GM20431 (cell line): ENCODE results near the gene FCN3.
"Not testable (repeated sequence)": the region's sequence is repeated elsewhere in the genome, so short reads cannot be mapped to it uniquely, and the experiment has no call there.

Experiments
- in situ Hi-C: fragments of 300-500 bp; cut with MseI, MboI; formaldehyde crosslinking; loops from one replicate; pipeline ENCODE4 v1.15.0; 2020; ENCODE audit warnings: low sequenced_read_pairs; ENCODE audit not compliant: unreplicated experiment

Gene FCN3

DNA sequence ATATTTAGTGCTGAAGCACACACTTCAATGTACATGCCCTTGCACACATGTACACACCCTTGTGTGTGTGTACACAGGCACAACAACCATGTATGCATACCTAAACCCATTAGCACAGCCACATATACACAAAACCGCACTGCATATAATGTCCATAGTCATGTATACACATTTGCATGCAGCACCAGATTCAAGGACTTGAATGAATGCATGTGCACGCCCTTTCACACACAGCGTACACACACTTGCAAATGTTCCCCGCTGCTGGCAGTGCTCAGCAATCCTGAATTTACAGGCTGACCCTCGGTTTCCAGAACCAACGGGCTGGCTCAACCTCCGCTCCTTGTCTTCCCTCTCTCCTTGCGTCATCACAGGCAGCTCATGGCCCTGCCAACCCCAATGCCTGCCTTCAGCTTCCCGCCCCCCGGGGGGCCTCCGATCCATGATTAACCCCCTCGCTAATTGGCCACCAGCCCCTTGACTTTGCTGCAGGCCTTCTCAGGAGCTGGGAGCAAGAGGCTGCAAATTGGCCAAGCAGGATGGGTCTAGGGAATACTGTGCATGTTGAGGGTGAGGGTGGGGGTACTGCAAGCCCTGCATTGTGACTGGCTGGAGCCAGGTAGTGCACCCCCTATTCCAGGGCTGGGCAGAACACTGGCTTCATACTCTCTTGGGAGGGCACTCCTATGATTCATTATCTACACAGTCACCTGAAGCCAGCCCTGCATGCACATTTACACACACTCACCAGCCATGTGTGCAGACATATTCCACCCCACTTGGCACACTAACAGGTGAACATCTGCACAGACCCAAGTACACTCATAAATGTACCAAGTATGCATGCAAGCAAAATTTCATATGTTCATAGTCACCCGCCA lies 25.7 kb upstream of the FCN3 start:
- in situ Hi-C loops: no loop called here

DNA sequence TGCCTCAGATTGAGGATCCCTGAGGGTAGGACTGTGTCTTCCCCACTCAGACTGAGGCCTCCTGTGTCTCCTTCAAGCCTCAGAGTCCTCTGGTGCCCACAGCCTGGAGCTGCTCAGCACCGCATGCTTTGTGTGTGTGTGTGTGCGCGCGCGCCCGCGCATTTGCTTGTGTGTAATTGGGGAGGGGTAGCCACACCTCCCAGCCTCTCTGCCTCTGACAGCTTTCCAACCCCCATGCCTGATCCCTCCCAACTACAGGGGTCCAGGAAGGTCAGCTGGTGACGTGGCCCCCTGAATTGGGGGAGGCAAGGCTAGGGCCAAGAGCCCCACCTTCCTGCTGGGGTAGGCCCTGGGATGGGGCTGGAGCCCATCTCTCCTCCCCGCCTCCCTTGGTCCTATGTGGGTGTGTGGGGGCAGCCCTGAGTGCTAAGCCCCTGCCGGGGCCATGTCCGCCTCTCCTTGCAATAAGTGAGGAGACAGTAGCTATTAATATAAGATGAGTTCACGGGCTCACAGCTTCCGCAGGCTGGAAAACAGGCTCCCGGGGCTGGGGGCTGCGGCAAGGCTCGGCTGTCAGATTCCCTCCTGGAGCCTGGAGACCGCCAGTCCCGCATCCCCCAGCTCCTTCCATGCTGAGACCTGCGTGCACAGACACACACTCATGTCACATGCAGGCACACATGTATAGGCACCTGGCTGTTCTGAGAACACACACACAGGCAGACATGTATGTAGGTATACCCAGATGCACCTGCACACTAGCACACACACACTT lies 24.8 kb upstream of the FCN3 start:
- in situ Hi-C loops: no loop called here

DNA sequence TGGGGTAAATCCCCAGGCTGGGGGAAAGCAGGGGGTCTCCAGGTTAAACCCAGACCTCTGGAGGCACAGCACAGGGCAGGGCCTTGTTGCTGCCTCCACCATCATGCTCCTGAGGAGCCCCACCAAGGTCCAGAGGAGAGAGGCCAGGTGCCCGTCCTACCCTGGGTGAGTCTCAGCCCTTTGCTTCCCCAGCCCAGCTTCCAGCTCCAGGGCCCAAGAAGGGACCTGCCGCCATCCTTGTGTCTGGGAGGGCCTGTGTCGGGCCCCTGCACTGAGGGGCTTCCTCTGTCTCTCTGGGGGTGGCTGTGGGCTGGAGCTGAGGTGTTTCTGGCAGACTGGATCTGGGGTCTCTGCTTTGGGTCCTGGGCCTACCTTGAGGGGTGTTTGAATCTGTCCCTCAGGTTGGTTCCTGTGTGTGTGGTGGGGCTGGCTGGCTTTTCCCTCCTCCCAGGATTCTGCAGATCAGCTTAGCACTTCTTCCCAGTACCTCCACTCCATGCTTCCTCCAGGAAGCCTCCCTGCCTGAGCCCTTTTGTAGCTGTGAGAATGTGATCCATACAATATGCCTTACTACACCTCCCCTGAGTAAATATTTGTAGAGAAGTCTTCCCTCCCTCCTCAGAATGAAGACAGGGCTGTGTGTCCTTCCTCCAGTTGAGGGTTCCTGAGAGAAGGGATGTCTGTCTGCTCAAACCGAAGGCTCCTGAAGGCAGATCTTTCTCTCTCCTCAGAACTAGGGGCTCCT lies 24.0 kb upstream of the FCN3 start:
- in situ Hi-C loops: no loop called here

DNA sequence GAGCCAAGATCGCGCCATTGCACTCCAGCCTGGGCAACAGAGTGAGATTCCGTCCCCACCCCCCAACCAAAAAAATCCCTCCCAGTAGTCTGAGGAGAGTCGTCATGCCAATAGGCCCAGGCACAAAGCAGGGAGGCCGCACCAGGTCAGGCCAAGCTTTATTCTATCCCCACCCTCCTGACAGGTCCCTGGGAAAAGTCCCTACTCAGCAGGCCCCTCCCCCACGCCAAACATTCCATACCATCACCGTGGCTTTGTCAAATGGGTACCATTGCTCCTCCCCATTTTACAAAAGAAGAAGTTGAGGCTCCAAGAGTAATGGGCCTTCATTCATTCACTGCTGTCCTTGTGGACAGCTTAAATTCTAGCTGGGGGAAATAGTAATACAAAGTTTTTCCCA lies 23.1 kb upstream of the FCN3 start:
- in situ Hi-C loops: no loop called here

DNA sequence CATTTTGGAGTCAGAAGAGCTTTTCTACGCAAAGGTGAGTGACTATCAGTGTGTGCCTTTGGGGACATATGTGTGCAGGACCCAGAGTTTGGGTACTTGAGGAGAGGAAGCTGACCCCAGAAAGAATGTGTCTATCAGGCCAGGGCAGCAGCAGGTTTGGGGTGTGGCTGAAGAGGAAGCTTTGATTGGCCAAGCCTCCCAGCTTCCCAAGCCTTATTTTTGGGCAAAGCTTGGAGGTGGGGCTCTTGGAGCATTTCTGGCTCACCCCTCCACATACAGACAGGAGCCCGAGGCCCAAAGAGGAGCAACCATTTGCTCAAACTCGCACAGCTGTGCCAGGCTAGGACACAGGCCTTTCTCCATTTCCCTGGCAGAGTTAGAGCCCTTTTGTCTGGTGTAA lies 22.5 kb upstream of the FCN3 start:
- in situ Hi-C loops: no loop called here

DNA sequence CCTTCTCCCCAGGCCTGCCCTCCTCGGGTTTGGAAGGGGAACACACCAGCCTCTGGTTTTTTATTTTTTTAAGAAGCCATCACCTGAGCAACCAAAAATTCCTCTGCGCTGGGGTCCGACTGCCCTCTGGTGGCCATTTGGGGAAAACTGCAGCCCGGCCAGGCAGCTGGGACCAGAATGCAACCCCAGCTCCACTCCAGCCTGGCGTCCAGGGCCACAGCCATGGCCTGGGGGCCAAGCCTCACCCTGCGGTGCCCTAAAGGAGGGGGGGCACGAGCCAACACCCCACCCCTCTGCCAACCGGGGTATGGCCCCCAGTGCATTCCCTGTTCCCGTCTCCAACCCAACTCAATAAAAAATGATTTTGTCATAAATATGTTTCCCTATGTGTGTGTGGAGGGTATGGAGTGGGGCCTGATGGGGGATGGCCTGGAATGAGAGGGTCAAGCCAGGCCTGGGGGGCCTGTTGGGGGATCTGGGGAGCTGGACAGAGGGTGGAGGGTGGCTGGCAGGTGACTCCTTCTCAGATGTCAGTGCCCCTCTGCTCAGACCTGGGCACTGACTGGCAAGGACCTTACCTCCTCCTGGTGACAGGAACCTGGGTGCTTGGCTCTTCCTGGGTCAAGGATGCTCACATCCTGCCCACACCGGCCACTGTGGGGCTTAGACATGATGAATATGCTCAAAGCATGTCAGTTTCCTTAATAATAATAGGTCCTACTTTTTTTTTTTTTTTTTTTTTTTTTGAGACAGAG lies 21.0 kb upstream of the FCN3 start:
- in situ Hi-C loops: no loop called here

DNA sequence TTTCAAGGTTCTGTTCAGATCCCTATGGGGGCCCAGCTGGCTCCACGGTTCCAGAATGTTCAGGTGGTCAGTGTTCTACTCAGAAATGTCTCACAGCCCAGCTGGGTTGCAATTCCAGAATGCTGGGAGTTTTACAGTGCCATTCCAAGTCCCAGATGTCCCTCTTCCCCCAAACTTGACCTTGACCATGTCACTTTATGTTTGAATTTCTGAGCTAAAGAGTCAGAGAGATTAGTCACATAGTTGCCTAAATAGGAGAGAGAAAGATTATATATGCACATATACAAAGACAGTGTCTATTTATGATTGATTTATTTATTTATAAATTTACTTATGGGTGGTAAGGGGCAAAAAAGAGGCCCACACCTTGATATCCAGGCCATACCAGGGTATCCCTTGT lies 20.3 kb upstream of the FCN3 start:
- in situ Hi-C loops: loop anchor here (5.0 kb wide), 1 partner anchor 93 kb away; no protein-coding TSS in a partner anchor

DNA sequence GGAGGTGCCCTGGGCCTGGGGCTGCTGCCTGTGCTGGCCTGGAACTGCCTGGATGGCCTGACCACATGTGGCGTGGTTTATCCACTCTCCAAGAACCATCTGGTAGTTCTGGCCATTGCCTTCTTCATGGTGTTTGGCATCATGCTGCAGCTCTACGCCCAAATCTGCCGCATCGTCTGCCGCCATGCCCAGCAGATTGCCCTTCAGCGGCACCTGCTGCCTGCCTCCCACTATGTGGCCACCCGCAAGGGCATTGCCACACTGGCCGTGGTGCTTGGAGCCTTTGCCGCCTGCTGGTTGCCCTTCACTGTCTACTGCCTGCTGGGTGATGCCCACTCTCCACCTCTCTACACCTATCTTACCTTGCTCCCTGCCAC lies 19.6 kb upstream of the FCN3 start:
- in situ Hi-C loops: loop anchor here (5.0 kb wide), 1 partner anchor 92 kb away; no protein-coding TSS in a partner anchor

DNA sequence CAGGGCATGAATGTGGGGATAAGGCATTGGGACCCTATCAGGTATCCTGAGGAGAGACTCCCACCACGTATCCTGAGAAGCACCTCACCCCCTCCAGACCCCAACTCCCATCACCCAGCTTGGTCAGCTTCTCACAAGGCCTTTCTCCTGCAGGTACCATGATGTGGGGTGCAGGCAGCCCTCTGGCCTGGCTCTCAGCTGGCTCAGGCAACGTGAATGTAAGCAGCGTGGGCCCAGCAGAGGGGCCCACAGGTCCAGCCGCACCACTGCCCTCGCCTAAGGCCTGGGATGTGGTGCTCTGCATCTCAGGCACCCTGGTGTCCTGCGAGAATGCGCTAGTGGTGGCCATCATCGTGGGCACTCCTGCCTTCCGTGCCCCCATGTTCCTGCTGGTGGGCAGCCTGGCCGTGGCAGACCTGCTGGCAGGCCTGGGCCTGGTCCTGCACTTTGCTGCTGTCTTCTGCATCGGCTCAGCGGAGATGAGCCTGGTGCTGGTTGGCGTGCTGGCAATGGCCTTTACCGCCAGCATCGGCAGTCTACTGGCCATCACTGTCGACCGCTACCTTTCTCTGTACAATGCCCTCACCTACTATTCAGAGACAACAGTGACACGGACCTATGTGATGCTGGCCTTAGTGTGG lies 19.1 kb upstream of the FCN3 start:
- in situ Hi-C loops: loop anchor here (5.0 kb wide), 1 partner anchor 91 kb away; no protein-coding TSS in a partner anchor

DNA sequence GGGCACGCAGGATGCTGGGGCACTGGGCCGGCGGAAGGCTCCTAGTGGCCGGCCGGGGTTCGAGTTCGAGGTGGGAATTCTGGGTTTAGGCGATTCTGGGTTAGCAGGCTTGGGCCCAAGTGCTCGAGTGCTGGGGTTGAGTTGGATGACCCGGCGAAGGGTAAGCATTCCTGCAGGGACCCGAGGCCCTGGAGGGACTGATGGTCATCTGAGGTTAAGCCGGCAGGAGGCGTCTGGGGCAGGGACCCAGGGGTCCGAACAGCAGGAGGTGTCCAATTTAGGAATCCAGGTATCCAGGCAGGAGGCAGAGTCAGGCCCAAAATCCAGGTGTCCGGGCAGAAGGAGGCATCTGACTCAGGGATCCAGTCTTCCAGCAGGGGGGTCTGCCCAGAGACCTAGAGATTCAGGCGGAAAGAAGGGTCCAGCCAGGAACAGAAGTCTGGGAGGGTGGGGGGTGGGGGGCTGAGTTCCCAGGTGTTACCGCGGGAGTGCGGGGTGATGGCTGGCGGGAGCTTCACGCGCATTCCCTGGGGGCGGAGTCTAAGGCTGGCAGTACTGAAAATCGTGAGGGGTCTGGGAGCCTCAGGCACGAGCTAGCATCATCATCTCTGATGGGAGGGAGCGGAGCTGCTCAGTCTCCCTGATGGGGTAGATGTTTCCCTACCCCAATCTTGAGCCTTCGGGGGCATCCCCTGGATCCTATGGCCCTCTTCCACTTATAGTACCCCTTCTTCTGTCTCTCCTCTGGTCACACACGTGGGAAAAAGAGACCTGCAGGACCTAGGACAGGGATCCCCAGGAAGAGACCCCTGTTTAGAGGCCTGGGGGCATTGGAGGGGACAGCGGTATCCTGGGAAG lies 18.4 kb upstream of the FCN3 start:
- in situ Hi-C loops: loop anchor here (5.0 kb wide), 1 partner anchor 91 kb away; no protein-coding TSS in a partner anchor

DNA sequence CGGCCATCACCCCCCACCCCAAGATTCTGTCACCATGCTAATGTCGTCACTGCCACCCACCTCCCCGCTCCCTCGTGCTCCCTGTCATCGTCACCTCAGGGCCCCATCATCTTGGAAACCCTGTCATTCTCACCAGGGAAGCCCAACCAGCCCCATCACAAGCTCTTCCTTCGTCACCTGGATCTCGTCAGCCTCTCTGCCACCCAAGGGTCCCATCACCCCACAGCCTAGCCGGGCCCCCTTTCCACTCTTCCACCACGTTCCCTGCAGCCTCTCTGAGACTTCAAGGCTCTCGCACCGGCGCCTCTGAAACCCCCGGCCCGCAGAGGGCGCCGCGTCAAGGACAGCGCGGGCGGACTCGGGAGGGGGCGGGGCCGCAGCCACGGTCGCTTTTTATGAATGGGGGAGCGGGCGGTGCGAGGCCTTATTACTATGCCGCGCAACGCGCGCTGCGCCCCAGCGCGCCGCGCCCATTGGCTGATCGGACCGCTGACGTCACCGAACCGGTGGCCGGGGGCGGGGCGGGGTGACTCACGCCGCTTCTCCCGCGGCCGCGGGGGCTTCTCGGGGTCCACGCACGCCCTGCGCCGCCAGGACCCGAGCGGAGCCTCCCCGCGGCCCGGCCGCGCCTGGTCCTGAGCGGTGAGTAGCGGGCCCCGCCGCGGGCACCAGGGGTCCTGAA lies 17.6 kb upstream of the FCN3 start, which contains the start of gene GPR3:
TSS of gene GPR3 (plus strand) at position 527 of the 682 bp plus-strand sequence. CDS start 1,177 bp downstream, outside the sequence.
- in situ Hi-C loops: loop anchor here (5.0 kb wide), 1 partner anchor 90 kb away; no protein-coding TSS in a partner anchor

DNA sequence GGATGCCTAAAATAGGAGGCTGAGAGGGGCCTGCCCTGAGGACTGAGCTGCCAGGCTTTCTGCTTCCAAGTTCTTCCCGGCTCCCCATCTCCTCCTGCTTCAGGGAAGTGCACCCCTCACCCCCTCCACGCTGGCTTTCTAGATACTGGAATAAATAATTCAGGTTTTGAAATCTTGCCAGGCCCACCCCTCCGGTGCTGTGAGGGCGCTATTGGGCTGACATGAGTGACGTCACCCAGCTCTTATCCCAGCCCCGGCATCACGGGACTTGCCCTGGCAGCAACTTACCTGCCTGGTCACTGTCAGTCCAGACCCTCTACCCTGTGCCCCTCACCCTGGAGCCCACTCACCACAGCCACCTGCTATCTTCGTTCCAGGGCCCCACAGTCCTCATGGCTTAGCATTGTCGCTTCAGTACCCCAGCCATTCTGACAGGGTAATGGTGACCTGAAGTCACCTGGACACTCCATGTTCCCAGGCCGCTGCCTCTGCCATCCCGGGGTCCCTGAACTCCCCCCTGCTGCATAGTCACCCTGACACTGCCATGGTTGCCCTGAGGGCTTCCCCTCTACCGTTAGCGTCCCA lies 17.0 kb upstream of the FCN3 start:
- in situ Hi-C loops: loop anchor here (5.0 kb wide), 1 partner anchor 89 kb away; no protein-coding TSS in a partner anchor

DNA sequence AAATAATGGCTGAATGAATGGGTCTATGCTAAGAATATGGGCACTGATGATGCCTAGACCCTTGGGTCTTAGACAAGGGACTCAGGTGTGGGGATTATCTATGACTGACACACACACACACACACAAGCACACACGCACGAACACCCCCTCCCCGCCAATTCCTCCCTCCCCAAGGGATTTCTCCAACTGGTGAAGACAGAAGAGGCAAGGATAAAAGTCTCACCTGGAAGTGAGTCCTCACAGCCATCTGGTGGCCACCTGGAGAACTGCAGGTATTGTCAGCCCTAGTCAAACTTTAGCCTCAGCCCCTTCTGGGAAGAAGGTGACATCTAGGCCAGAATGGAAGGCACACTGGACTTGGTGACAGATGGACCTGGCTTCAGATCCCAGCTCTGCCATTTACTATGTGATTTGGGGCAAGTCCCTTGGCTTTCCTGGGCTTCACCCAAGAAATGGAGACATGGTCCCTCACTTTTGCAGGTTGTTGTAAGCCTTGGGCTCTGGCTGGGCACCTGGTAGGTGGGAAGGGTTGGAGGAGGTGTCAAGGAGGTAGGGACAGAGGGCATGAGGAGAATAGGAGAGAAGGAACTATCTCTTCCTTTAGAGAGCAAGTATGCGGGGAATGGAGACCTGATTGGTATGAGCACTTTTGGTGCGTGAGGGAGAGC lies 13.8 kb upstream of the FCN3 start:
- in situ Hi-C loops: no loop called here

DNA sequence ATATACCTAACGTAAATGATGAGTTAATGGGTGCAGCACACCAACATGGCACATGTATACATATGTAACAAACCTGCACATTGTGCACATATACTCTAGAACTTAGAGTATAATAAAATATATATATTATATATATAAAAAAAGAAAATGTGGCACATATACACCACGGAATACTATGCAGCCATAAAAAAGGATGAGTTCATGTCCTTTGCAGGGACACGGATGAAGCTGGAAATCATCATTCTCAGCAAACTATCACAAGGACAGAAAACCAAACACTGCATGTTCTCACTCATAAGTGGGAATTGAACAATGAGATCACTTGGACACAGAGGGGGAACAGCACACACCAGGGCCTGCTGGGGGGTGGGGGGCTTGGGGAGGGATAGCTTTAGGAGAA lies 10.2 kb upstream of the FCN3 start:
- in situ Hi-C loops: not testable (repeated sequence)

DNA sequence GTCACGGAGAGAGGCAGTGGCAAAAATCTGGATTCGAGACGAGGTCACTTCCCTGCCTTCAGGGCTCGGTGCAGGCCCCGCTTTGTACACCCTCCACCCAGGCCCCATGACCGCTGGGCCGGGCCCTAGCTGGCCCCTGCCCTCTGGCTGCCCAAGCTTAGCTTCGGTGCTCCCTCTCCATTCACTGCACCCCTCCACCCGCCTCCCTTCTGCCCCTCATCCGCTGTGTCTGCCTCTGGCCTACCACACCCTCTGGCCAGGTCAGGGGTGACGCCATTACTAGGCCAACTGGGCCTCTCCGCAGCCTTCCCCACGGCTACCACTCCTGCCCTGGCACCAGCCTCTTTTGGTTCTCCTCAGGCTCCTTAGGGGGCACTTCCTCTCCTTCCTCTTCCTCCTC lies 9.0 kb upstream of the FCN3 start:
- in situ Hi-C loops: no loop called here

DNA sequence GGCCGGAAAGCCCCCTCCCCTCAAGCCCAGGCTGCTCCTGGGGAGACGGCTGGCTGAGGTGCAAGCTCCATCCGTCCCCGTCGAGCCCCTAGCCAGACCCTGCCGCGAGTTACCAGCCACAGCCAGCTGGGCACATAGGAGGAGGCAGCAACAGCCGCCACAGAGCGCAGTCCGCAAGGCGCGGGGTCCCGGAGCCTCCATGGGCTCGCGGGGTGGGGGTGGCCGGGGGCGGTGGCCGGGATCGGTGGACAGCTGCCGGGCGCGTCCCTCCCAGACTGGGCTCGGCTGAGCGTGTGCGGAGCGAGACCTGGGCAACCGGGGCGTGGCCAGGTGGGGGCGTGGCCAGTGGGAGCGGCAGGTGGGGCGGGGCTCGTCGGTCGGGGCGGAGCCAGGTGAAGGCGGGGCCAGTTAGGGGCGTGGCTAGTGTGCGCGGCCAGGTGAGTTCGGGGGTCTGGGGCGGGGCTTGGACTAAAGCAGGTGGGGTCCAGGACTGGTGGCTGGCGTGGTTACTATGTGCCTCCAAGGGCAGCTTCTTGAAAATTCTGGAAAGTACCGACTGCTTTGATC lies 8.5 kb upstream of the FCN3 start, which contains the start of gene CD164L2:
TSS of gene CD164L2 (minus strand) at position 295 of the 567 bp plus-strand sequence. CDS start at position 201, 94 bp downstream.
- in situ Hi-C loops: no loop called here
